ENCODE measurements around the gene ARMC3.

ARMC3 gene

DNA sequence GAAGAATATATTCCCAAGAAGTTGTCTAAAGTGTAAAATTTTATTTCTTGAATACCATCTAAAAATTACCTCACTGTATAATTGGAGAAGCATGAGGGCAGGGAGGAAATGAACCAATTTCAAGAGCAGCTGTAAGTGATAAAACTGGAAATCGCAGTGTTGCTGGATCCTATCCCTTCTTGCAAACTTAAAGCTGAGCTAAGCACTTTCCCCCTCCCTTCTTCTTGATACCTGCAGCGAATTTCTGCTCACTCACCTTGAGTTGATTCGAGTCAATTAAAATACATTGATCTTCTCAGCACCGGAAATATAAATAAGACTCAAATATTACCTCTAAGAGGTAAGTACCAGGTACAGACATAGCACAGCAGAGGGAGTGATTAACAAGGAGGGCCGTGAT is 65.5 kb downstream of the ARMC3 start:
- no peak for DNase-seq

DNA sequence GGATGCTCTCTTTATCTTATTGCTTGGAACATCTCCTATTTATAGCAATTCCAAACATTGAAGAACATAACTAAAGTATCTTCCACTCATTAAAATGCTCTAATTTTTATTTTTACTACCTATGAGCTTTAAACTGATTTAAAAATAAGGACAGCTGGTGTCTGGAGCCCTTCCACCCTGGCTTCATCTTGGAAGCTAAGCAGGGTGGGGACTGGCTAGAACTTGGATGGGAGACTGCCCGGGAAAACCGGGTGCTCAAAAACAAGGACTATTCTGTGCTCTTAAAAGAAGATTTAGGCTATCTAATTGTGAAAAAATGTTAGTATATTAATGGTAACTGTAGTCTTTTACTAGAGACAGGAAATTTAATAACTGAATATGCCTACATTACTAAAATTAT is 69.2 kb downstream of the ARMC3 start:
- DNase-seq = no peak

DNA sequence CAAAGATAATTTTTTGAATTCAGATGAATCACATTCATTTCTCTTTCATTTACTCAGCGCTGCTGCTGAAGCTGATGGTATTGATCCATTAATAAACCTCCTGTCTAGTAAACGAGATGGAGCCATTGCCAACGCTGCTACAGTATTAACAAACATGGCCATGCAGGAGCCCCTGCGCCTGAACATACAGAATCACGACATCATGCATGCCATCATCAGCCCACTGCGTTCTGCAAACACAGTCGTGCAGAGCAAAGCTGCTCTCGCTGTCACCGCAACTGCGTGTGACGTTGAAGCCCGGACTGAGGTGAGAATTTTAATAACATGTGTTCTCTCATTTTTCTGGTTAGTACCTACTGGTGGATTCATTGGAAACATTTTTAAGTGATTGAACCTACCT is 70.2 kb downstream of the ARMC3 start:
- DNase-seq = no peak

DNA sequence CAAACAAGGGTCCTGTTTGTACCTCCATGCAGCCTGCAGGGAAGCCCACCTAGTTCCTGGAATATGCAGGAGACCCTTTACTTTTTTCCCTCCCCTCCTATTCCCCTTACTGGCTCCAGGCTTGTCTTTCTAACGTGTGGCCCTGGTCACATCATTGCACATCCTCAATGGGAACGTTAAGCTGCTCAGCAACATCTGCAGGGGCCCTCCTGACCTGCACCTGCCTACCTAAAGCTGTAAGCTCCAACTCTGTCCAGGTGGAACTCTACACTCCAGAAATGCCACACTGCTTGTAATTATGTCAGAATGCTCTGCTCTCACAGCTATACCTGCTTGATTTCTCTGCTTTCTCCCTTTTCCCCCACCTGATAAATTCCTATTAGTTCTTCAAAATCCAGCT is 72.1 kb downstream of the ARMC3 start:
- DNase-seq = peak; percentile 12

DNA sequence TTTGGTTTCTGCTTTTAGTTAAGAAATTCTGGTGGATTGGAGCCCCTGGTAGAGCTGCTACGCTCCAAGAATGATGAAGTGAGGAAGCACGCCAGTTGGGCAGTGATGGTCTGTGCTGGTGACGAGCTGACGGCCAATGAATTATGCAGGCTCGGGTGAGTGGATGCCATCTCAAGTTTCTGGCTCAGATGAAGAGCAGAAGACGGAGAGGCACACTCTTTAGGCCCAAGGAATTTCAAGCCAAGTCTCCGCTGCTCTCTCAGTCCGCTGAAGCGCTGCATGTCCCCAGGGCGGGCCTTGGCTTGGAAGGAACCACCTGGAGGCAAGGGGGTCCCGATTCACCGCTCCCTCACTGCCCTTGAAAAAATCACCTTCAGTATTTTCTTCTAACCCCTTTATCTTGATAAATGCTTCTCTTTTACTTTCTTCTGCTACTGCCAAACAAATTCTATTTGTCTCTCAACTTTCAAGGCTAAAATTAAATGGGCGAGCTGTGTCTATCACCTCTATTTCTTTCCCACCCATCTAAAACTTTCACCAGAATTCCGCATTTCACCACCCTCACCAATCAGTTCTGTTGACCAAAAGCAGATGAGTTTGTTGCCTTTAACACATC is 74.2 kb downstream of the ARMC3 start:
- DNase-seq = no peak

DNA sequence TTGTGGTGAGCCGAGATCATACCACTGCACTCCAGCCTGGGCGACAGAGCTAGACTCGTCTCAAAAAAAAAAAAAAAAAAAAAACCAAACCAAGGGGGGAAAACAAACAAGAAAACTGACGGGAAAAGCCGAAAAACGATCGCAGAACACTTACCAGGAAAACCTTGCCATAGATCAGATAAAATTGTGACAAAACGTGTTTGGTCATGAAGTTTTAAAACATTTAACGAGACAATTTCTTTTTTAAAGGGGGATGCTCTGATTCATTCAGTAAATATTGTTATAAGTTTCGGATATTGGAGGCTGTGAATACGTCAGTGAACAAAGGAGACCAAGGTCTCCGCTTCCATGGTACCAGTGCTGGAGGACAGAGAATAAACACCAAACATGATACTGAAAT is 77.3 kb downstream of the ARMC3 start:
- DNase-seq = no peak

DNA sequence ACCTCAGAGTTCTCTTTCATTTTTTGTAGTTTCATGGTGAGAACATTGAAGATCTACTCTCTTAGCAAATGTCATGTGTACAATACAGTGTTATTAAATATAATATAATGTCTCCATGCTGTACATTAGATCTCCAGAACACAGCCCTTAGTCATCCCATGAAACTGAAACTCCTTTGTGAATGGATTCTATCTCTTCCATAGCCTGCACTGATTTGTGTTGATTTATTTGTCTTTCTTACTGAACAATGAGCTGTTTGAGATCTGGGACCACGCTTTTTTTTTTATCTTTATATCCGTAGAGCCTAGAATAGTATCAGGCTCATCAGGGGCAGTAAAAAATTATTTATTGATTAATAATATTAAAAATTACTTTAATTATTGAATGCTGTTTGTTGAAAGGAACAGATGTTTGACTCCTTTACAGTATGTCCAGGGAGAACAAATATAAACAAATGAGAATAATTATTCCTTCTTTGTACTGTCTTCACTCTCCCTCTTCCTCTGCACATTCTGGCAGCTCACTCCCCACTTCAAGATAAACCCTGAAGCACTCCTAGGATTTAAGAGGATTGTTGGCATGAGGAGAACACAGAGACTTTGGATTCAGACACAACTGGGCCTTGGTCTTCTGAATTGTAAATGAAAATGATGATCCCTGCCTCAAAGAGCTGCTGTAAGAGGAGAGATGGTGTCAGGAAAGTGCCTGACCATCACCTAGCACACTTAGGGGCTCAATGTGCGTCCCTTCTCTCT is 85.9 kb downstream of the ARMC3 start:
- no peak for DNase-seq

DNA sequence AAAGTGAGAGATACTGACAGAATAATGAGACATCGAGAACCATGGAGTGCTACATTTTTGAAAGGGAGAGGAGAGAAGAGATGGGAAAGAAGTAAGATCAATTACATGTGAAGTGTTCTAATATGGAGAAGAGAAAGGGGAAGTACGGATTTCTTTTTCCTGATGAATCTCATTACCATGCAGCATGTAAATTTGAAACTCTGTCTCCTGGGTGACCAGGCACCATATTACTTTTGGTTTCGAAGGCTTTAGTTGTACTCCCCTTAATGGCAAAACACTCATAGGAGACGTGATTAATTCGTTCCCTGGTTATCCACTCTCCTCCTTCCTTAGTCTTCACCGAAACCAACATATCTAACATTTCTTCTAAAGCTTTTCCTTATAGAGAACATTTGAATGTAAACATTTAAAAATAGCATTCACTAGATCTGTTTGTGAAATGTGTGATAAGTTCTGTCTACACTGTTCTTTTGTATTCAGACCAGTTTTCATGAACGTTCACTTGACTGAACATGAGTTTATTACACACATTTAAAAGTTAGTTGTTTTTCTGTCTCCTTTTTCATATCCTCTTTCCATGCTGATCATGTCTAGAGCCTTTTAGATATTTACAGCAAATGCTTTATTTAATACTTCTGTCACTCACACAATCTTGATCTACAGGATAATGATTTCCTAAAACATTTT is 87.3 kb downstream of the ARMC3 start:
- no peak for DNase-seq

DNA sequence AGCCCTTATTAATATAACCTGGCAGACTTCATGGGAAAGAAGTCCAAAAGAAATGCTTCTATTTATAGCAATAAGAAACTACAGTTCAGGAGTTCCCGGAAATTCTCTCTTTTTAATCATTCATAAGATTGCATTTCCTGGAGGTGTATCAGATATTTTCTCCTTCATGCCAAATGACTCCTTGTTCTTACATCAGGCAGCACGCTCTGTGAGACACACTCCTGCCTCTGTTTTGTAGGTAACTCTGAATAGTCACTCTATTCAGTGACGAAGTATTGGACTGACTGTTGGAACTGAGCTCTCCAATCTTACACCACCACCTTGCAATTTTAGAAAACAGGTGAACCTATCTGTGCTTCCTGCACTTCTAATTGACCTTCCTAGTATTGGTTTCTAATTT is 88.8 kb downstream of the ARMC3 start:
- DNase-seq = no peak

DNA sequence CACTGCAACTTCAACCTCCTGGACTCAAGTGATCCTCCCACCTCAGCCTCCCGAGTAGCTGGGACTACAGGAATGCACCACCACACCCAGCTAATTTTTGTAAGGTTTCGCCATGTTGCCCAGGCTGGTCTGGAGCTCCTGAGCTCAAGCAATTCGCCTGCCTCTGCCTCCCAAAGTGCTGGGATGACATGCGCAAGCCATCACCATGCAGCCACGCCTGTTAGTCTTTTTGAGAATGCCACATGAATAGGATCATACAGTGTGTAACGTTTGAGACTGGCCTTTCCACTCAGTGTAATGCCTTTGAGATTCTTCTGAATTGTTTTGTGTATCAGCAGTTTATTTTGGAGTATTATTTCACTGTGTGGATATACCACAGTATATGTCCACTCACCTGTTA is 91.8 kb downstream of the ARMC3 start:
- no peak for DNase-seq

DNA sequence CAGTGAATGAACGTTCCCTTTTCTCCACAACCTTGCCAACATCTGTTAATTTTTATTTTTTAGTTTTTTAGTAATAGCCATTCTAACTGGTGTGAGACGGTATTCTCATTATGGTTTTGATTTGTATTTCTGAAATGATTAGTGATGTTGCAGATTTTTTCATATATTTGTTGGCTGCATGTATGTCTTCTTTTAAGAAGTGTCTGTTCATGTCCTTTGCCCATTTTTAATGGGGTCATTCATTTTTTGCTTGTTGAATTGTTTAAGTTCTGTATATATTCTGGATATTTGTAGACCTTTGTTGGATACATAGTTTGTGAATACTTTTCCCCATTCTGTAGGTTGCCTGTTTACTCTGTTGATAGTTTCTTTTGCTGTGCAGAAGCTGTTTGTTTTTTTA is 93.6 kb downstream of the ARMC3 start:
- no peak for DNase-seq

DNA sequence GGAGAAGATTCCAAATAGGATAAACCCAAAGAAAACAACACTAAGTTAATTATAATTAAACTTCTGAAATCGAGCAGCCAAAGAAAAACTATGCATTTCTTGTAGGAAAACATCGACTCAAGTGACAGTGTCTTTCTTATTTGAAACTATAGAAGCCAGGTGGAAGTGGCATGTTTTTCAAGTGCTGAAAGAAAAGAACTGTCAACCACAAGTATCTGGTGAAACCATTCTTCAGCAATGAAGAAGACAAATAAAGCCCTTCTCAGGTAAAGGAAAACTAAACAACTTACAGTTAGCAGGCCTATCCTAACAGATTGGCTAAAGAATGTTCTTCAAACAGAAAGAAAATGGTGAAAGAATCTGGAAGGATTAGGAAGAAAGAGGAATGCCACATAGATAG is 96.1 kb downstream of the ARMC3 start:
- DNase-seq = no peak

DNA sequence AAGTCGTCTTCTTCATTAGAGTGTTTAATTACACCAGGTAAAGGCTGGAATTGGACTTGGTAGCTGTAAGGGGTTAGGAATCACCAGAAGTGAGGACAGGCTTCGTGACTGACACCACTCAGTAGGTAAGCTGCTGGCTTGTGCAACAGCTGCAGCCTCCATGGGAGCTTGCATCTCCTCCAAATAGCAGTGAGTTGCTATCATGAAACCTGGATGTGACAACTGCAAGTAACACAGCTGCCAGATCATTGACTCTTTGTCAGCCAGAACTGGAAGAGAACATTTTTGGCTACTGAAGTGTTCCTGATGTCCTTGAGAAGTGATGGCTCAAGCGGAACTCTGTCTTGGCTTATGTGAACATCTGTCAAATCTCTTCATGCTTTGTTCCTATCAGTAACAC is 103.5 kb downstream of the ARMC3 start:
- DNase-seq = no peak

DNA sequence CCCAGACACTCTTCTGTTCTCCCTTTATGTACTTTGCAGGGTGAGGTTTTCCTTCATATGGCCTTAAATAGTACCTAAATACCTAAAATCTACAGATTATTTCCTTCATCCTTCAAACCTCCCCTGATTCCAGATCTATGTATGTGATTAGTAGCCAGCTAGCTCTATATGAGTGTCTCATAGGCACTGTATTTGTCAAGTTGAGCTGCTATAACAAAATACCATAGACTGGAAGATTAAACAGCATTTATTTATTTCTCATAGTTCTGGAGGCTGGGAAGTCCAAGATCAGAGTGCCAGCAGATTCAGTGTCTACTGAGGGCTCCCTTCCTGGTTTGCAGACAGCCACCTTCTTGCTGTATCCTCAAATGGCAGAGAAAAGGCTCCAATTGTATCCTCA is 106.9 kb downstream of the ARMC3 start:
- no peak for DNase-seq

DNA sequence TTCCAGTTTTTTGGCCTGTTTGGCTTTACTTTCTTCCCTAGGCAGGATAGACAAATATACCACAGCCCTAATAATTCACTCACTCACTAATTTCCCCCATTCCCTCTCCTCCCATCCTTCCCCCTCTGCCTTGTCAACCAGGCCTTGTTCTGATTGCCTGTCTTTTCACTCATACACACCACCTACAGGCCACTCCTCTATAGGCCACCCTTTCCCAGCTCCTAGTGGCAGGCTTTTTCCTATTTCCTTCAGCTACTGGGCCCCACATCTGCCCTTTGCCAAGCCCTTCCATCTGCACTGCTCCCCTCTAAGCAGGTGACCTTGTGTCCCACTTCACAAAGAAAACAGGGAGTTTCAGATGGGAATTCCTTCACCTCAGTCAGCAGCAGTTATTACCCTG is 107.7 kb downstream of the ARMC3 start:
- DNase-seq = peak; percentile 3

DNA sequence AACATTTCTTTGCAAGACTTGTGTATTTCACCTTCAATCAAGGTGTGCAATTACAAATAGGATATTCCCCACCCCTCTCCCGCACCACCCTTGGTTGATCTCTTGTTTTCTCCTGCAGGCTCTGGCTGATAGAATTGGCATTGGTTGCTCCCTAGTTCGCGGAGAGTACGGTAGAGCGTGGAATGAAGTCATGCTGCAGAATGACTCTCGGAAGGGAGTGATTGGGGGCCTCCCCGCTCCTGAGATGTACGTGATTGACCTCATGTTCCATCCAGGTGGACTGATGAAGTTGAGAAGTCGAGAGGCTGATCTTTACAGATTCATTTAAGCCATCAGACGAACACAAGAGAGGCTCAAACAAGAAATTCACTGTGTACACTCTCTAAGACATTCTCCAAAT is 109.3 kb downstream of the ARMC3 start:
- DNase-seq = no peak

DNA sequence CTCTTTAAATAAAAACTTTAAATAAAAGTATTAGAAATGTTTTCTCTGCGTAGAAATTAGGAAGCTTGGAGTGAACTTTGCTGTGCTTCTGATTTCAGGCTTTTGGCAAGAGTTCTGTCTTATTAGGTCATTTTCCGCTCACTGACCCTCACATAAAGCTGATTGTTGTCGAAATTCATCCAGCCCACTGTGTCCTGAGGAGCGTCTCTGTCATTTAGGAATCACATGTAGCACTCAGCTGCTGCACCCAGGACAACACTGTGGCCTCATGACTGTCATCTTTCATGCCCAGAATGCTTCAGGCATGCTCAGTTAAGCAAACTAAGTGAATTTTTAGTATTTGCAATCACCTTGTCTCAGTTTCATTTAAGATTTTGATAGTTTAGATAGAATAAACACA is 109.7 kb downstream of the ARMC3 start:
- no peak for DNase-seq

DNA sequence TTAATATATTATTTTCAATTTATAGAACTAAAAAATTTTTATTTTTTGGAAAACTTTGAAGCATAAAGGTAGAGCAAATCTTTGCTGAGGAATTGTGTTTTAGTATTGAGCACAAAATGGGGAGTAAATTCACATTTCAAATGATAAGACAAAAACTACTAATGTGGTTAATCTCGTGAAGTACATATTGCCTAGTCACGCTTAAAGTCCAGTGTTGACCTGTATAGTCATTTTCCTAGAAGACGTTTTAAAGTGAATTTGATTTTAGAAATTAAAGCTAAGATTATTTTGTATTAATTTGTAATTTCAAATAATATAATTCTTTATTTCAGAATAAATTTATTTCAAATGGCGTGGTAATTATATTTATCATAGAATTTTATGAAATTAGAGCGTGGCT is 110.3 kb downstream of the ARMC3 start:
- DNase-seq = no peak

DNA sequence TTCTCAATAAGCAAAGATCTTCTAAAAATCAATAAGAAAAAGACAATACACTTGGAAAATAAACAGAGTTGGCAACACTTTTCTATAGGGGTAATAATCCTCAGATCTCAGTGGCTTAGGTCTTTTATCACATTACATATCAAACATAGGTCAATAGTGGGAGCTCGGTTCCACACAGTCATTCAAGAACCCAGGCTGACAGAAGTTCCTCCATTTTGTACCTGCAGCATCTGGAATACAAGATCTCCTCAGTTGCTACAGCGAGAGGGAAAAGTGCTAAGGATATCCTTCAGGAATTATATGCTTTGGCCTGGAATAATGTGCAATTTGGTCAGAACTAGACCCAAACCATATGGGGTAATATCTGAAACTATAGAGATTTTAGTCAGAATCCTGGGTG is 112.1 kb downstream of the ARMC3 start:
- DNase-seq = no peak

DNA sequence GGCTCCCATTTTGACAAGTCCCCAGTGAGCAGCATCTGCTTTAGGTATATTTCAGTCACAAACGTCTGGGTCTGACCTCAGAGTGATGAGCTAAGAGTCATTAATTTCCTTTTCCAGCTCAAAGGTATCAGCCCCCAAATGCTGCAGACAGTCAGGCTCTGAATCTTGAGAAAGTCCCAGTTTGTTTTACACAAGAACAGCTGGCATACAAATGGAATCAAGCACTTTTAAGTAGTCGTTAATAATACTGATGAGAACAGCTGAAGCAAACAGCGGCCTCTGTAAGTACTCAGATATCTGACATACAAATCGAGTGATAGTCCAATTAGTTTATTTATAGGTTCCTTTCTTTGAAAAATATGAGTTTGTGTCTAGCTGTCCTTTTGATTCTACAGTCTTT is 118.2 kb downstream of the ARMC3 start:
- DNase-seq = peak; percentile 4

DNA sequence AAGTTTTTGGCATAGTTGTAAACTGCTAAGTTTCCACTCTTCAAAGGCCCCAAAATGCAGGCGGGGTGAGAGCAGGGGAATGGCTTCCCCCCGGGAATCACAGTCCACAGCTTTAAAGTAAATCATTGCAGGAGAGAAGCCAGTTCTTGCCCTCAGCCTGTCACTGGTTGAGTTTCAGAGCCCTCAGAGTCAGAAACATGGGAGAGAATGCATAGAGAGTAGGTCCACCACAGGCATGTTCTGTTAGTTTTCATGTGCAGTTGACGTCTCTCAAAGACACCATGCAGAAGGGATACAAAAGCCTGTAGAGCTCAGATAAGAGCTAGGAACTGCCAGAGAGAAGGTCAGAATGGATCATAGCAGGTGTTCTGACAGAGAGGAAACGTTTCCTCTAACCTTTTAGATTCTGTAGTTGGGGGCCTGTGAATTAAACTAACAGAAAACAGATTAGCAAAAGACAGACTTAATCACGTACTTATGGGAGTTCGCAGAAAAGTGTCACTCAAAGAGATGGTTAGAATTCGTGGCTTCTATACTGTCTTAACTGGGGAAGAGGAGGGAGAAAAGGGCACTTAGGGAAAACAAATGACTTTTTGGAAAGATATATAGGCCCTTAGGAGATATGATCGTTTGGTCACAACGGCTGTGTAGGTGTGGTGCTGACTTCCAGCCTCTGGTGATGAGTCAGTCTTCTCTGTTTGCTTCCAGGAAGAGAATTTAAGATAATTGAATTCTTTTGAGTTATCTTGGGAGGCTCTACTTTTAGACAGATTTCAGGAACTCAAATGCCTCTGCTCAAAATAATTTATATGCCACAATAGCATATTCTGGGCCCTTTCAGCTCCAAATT is 119.6 kb downstream of the ARMC3 start:
- no peak for DNase-seq

DNA sequence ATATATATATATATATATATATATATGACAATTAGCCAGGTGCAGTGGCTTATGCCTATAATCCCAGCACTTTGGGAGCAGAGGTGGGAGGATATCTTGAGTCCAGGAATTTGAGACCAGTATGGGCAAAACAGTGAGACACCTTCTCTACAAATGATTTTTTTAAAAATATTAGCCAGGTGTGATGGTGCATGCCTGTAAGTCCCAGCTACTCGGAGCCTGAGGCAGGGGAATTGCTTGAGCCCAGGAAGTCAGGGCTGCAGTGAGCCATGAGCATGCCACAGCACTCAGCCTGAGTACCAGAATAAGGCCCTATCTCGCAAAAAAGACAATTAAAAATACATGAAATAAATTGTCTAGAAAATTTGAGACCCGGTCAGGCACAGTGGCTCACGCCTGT is 120.3 kb downstream of the ARMC3 start:
- no peak for DNase-seq

DNA sequence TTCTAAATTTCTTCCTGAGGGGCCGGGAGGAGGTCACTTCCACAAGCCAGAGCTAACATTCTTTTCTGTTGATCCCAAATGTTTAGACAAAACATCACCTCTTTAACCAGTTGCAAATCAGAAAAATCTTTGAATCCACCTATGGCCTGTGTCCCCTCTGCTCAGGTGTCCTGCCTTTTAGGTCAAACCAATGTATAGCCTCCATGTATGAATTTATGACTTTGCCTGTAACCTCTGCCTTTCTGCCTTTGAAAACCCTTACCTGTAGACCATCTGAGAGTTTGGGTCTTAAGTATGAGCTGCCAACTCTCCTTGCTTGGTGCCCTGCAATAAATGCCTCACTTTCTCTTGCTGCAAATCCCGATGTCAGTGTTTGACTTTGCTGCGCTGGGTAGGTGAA is 123.4 kb downstream of the ARMC3 start:
- no peak for DNase-seq
